ENCODE measurements around the gene P2RX3.
"Not testable (repeated sequence)": the region's sequence is repeated elsewhere in the genome, so short reads cannot be mapped to it uniquely, and the experiment has no call there.

The P2RX3 gene

GRCh38 chr11:57377107-57377506 is 39.0 kb downstream of the P2RX3 start:
- DNase-seq: no peak

GRCh38 chr11:57378186-57378585 is 40.0 kb downstream of the P2RX3 start:
- no peak for DNase-seq

- no peak for DNase-seq
Observed at GRCh38 chr11:57379732-57380131, 41.6 kb downstream of the P2RX3 start.

- DNase-seq: no peak
Observed at GRCh38 chr11:57380975-57381374, 42.8 kb downstream of the P2RX3 start, which contains the start of gene PRG3. Gene PRG3, minus strand, starts transcription at chr11:57381150. Its CDS starts 442 bp downstream, at chr11:57380708.

- no peak for DNase-seq
Observed at GRCh38 chr11:57386178-57386940, 48.2 kb downstream of the P2RX3 start.

GRCh38 chr11:57387289-57388030 is 49.3 kb downstream of the P2RX3 start:
- DNase-seq: no peak

- no peak for DNase-seq
Observed at GRCh38 chr11:57390535-57390934, 52.4 kb downstream of the P2RX3 start, which contains the start of gene PRG2. Gene PRG2, minus strand, starts transcription at chr11:57390650. Its CDS starts 706 bp downstream, at chr11:57389944.

GRCh38 chr11:57391111-57391510 is 53.0 kb downstream of the P2RX3 start:
- DNase-seq: no peak

- DNase-seq: no peak
Observed at GRCh38 chr11:57391539-57391938, 53.4 kb downstream of the P2RX3 start.

GRCh38 chr11:57392066-57392762 is 54.1 kb downstream of the P2RX3 start:
- no peak for DNase-seq

GRCh38 chr11:57392763-57393105 is 54.6 kb downstream of the P2RX3 start:
- no peak for DNase-seq

GRCh38 chr11:57394203-57394965 is 56.2 kb downstream of the P2RX3 start:
- no peak for DNase-seq

GRCh38 chr11:57395905-57396623 is 57.9 kb downstream of the P2RX3 start:
- no peak for DNase-seq

GRCh38 chr11:57396744-57397143 is 58.6 kb downstream of the P2RX3 start:
- DNase-seq: no peak

GRCh38 chr11:57397394-57397990 is 59.3 kb downstream of the P2RX3 start:
- DNase-seq: no peak

- DNase-seq: no peak
Observed at GRCh38 chr11:57399221-57399620, 61.1 kb downstream of the P2RX3 start.

- DNase-seq: no peak
Observed at GRCh38 chr11:57399972-57400578, 61.9 kb downstream of the P2RX3 start.

GRCh38 chr11:57402188-57403002 is 64.2 kb downstream of the P2RX3 start:
- no peak for DNase-seq

- not testable (repeated sequence) for DNase-seq
Observed at GRCh38 chr11:57403003-57403801, 65.0 kb downstream of the P2RX3 start.

- no peak for DNase-seq
Observed at GRCh38 chr11:57403802-57404147, 65.6 kb downstream of the P2RX3 start.
